ENCODE data around the gene TNFRSF14. TPM values are rescaled to one million over a fixed set of nuclear protein-coding genes. Genes with fewer than 3 reads are reported as not detected.

TNFRSF14 gene
- total and polyA plus RNA-seq, 2 experiments from 2014 or later: not detected

- no peak for TF ChIP-seq ZNF462 (CRISPR knock-in tag; IDR thresholded peaks at IDR 0.05)
- no peak for TF ChIP-seq ZNF114 (CRISPR knock-in tag; IDR thresholded peaks at IDR 0.05)
- no peak for TF ChIP-seq NANOG (IDR thresholded peaks at IDR 0.05; ENCODE audit: borderline replicate concordance)
- no peak for TF ChIP-seq REST (IDR thresholded peaks at IDR 0.05; ENCODE audit: unreplicated experiment)
- TF ChIP-seq EZH2 (IDR thresholded peaks at IDR 0.05; ENCODE audit: low read depth, unreplicated experiment): no peak
- TF ChIP-seq ETS1 (IDR thresholded peaks at IDR 0.05): no peak
- TF ChIP-seq EZH2phosphoT487 (IDR thresholded peaks at IDR 0.05; ENCODE audit: unreplicated experiment): no peak
- no peak for TF ChIP-seq POLR2AphosphoS5 (IDR thresholded peaks at IDR 0.05; ENCODE audit: low read depth)
- TF ChIP-seq ZNF331 (CRISPR knock-in tag; IDR thresholded peaks at IDR 0.05; ENCODE audit: low read depth): no peak
- TF ChIP-seq CREB1 (CRISPR knock-in tag; IDR thresholded peaks at IDR 0.05; ENCODE audit: low read depth): no peak
- no peak for TF ChIP-seq JUNB (IDR thresholded peaks at IDR 0.05; ENCODE audit: unreplicated experiment)
- TF ChIP-seq STAT1 (IDR thresholded peaks at IDR 0.05; ENCODE audit: unreplicated experiment): no peak
Measured at GRCh38 chr1:2611621-2612437, 55.7 kb downstream of the TNFRSF14 start (continued).
